ENCODE data around the gene TRIP10. TPM values are rescaled to one million over a fixed set of nuclear protein-coding genes. Genes with fewer than 3 reads are reported as not detected.
A peak's percentile ranks its signal among the peaks of the same experiment; 100 is the strongest.

The TRIP10 gene
- total and polyA plus RNA-seq, 10 of the 15 experiments (the other 5 are each of a cell fraction or from before 2014, with no cell fraction given): 0.79 to 54.5 (median 32.5) TPM

DNA sequence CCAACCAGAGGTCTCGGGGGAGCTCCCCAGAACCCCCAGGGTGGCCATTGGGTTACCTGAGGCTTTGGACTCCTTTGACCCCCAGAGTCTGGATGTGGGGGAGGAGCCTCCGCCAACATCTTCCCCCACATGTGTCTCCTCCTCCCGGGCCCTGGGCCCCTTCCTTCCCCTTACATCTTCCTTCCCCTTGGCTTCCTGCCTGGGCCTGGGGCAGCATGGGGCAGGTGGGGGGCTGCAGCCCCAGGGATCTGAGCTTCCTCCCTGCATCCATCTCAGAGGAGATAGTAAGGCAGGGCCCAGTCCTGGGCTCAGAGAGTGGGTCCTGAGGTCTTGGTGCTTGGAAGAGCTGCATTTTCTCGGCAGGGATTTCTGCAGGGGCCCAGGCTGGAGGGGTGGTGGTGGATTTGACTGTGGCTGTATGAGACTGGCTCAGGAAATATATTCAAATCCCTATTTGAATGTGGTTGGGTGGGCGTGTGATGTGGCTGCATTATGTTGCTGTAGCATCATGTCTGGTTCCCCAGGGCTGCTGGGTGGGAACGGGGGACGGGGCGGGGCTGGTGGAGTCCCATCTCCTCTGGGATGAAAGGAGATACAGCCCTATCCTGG, 33.9 kb downstream of the TRIP10 start (continued):
- TF ChIP-seq BHLHE40 (IDR thresholded peaks at IDR 0.05; ENCODE audit: borderline replicate concordance in 1 of 2, low read depth in 2 of 2, low read length in 1 of 2) (0 out of 4 replicates have a peak, but pooled peaks of 1 of the 2 experiments have one; percentile 22), IKZF2 (IDR thresholded peaks at IDR 0.05) (peak; percentile 44 to 51; a peak in 2 of 4 replicates), TAF1 (IDR thresholded peaks at IDR 0.05; ENCODE audit: borderline replicate concordance, low read depth, low read length) (peak; percentile 56; the same call in 1 of the 2 replicates), KAT2A (conservative IDR thresholded peaks at IDR 0.05; ENCODE audit: control insufficient read depth, low read depth, low read length) (no peak), ZBED1 (IDR thresholded peaks at IDR 0.05; ENCODE audit: borderline replicate concordance) (no peak), CREB1 (IDR thresholded peaks at IDR 0.05; ENCODE audit: low read depth) (peak; percentile 61), PAX8 (IDR thresholded peaks at IDR 0.05) (no peak), YBX1 (IDR thresholded peaks at IDR 0.05) (no peak), ZSCAN29 (IDR thresholded peaks at IDR 0.05) (no peak), ZBTB11 (CRISPR knock-in tag; IDR thresholded peaks at IDR 0.05) (no peak), NR2F1 (conservative IDR thresholded peaks at IDR 0.05) (peak; percentile 37; the same call in 1 of the 2 replicates), RUNX3 (IDR thresholded peaks at IDR 0.05; ENCODE audit: low read length) (peak; percentile 91), MEF2A (IDR thresholded peaks at IDR 0.05; ENCODE audit: insufficient read depth, low read depth, low read length) (0 out of 2 replicates have a peak, but pooled peaks have one; percentile 33), TARDBP (IDR thresholded peaks at IDR 0.05; ENCODE audit: borderline replicate concordance) (no peak), CREM (IDR thresholded peaks at IDR 0.05; ENCODE audit: low read depth) (0 out of 2 replicates have a peak, but pooled peaks have one; percentile 23), SPI1 (IDR thresholded peaks at IDR 0.05; ENCODE audit: borderline replicate concordance, insufficient read depth, low read depth, low read length) (0 out of 2 replicates have a peak, but pooled peaks have one; percentile 15), EGR1 (IDR thresholded peaks at IDR 0.05; ENCODE audit: borderline replicate concordance in 1 of 2, low read depth in 2 of 2, low read length in 2 of 2) (peak in 1 of 2 experiments; percentile 69; a peak in 2 of 3 replicates), POLR2A (IDR thresholded peaks at IDR 0.05; ENCODE audit: low read depth, low read length) (peak; percentile 66), ATF3 (IDR thresholded peaks at IDR 0.05; ENCODE audit: borderline replicate concordance, extremely low read depth, low read depth, low read length) (no peak), EED (IDR thresholded peaks at IDR 0.05; ENCODE audit: low read depth) (peak; percentile 73)

All from GM12878 (cell line).